ENCODE results near the gene CRKL. TPM values are rescaled to one million over a fixed set of nuclear protein-coding genes. Genes with fewer than 3 reads are reported as not detected.

The CRKL gene
- total and polyA plus RNA-seq, 2 donors (not counting 1 experiment from before 2014, with no cell fraction given): 17.1 to 76.7 TPM

DNA sequence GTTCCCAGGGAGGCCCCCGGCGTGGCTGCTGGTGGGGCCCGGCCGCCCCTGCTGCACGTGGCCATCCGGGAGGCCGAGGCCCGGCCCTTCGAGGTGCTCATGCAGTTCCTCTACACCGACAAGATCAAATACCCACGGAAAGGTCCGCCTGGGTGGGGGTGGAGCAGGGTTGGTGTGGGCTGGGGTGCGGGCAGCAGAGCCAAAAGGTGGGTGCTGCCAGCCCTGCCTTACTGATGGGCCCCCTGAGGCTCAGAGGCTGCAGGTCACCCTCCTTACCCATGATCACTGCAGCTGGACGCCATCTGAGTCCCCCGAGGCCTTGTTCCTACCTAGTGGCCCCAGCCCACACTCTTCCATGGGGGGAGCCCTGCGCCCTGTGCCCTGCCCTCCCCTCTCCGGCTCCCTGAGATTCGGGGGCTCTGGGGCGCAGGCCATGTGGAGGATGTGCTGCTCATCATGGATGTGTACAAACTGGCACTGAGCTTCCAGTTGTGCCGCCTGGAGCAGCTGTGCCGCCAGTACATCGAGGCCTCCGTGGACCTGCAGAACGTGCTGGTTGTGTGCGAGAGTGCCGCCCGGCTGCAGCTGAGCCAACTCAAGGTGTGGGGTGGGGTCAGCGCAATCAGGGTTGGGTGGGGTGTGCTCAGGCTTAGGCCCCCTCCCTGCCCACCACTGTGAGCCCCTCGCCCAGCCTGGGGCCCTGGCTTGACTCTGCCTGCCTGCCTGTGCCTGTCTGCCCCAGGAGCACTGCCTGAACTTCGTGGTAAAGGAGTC lies 77.1 kb downstream of the CRKL start:
- H4K20me1 ChIP-seq (ENCODE audit: control insufficient read depth, insufficient read depth, low read length, poor library complexity, severe bottlenecking): peaks cover 10% of the 10 kb centered on the region
- no peak overlapping the region for H2AFZ ChIP-seq (ENCODE audit: insufficient read depth, low read depth, low read length, poor library complexity, severe bottlenecking)
- Mint-ChIP-seq H3K9me3 (ENCODE audit: insufficient read depth) (no peaks in the 10 kb centered on the region), H3K4me1 (peaks cover 2% of the 10 kb centered on the region), H3K4me3 (no peak overlapping the region), H3K27me3 (no peaks in the 10 kb centered on the region), H3K27ac (peak overlapping the region; percentile 34)
- intact Hi-C loops (cut with micrococcal nuclease): no loop called here
- H3K9me3 ChIP-seq (ENCODE audit: control extremely low read depth in 1 of 3, control insufficient read depth in 2 of 3, insufficient read depth in 1 of 3, low read length in 2 of 3): no peaks in the 10 kb centered on the region
- TF ChIP-seq, protein P1, sequence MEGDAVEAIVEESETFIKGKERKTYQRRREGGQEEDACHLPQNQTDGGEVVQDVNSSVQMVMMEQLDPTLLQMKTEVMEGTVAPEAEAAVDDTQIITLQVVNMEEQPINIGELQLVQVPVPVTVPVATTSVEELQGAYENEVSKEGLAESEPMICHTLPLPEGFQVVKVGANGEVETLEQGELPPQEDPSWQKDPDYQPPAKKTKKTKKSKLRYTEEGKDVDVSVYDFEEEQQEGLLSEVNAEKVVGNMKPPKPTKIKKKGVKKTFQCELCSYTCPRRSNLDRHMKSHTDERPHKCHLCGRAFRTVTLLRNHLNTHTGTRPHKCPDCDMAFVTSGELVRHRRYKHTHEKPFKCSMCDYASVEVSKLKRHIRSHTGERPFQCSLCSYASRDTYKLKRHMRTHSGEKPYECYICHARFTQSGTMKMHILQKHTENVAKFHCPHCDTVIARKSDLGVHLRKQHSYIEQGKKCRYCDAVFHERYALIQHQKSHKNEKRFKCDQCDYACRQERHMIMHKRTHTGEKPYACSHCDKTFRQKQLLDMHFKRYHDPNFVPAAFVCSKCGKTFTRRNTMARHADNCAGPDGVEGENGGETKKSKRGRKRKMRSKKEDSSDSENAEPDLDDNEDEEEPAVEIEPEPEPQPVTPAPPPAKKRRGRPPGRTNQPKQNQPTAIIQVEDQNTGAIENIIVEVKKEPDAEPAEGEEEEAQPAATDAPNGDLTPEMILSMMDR (IDR thresholded peaks at IDR 0.05): no peak
- TF ChIP-seq EZH2 (IDR thresholded peaks at IDR 0.05; ENCODE audit: borderline replicate concordance, insufficient read depth, low read depth, low read length, poor library complexity, severe bottlenecking): no peak
- ChIA-PET POLR2A (no interaction called here), CTCF (interaction anchor here (1.1 kb wide), 1 partner anchor 12 kb away, joined by 3 read pairs; the partner anchor contains the start of gene LZTR1)
- no peaks in the 10 kb centered on the region for H3K79me2 ChIP-seq (ENCODE audit: control insufficient read depth, insufficient read depth, low read length)
- H3K4me1 ChIP-seq (ENCODE audit: control insufficient read depth in 2 of 2, insufficient read depth in 2 of 2, low read length in 2 of 2): no peaks in the 10 kb centered on the region
- H3K4me3 ChIP-seq (ENCODE audit: control extremely low read depth in 1 of 5, extremely low read depth in 1 of 5, insufficient read depth in 1 of 5, low read depth in 2 of 5, low read length in 4 of 5): no peak overlapping the region
- DNase-seq (no peak), ATAC-seq (ENCODE audit: low read depth) (no peak)
- H3K4me2 ChIP-seq (replicated peaks; ENCODE audit: low read depth, low read length, poor library complexity, severe bottlenecking): no peak overlapping the region
- peaks cover 0 to 24% of the 10 kb centered on the region in 2 experiments for H3K36me3 ChIP-seq (replicated peaks in 1 of 2; ENCODE audit: control extremely low read depth in 1 of 2, control insufficient read depth in 1 of 2, extremely low read depth in 1 of 2, insufficient read depth in 2 of 2, low read length in 1 of 2)
- H3K27ac ChIP-seq (ENCODE audit: low read length in 2 of 2): no peak overlapping the region
- WGBS (ENCODE audit: insufficient coverage): 93% methylated on average over 28 of the region's 30 CpGs
- no peak overlapping the region for H3K9ac ChIP-seq (ENCODE audit: low read length)
- H3K27me3 ChIP-seq (replicated peaks in 1 of 4; ENCODE audit: control extremely low read depth in 1 of 4, control insufficient read depth in 3 of 4, insufficient read depth in 4 of 4, low read length in 3 of 4): no peaks in the 10 kb centered on the region

DNA sequence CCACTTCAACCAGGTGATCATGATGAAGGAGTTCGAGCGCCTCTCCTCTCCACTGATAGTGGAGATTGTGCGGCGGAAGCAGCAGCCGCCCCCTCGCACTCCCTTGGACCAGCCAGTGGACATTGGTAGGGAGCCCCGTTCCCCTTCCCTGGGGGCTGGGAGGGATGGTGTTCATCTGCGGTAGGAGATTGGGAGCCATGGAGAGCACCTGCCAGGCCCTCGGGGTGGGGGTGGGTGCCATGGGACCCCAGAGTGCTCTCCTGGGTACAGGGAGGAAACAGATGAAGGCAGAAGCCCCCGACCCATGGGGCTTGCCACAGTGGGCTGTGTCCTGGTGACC lies 77.7 kb downstream of the CRKL start:
- POLR2A ChIA-PET: no interaction called here
- 86% methylated on average over 6 of the region's 10 CpGs for WGBS (ENCODE audit: insufficient coverage)

More for the DNA sequence above, 77.7 kb downstream of the CRKL start:
- Histone ChIP-seq H4K20me1 (ENCODE audit: control insufficient read depth, insufficient read depth, low read length, poor library complexity, severe bottlenecking) (peaks cover 16% of the 10 kb centered on the region), H3K9me3 (ENCODE audit: control extremely low read depth in 1 of 3, control insufficient read depth in 2 of 3, insufficient read depth in 1 of 3, low read length in 2 of 3) (peaks cover 0 to 3% (median 0%) of the 10 kb centered on the region in 3 donors), H2AFZ (ENCODE audit: insufficient read depth, low read depth, low read length, poor library complexity, severe bottlenecking) (no peak overlapping the region), H3K4me3 (ENCODE audit: control extremely low read depth in 1 of 5, extremely low read depth in 1 of 5, insufficient read depth in 1 of 5, low read depth in 2 of 5, low read length in 4 of 5) (no peak overlapping the region), H3K36me3 (replicated peaks in 1 of 2; ENCODE audit: control extremely low read depth in 1 of 2, control insufficient read depth in 1 of 2, extremely low read depth in 1 of 2, insufficient read depth in 2 of 2, low read length in 1 of 2) (peaks cover 0 to 30% of the 10 kb centered on the region in 2 experiments), H3K27me3 (replicated peaks in 1 of 4; ENCODE audit: control extremely low read depth in 1 of 4, control insufficient read depth in 3 of 4, insufficient read depth in 4 of 4, low read length in 3 of 4) (no peaks in the 10 kb centered on the region), H3K27ac (ENCODE audit: low read length in 2 of 2) (no peak overlapping the region), H3K4me1 (ENCODE audit: control insufficient read depth in 2 of 2, insufficient read depth in 2 of 2, low read length in 2 of 2) (peaks cover 0 to 3% of the 10 kb centered on the region in 2 donors), H3K4me2 (replicated peaks; ENCODE audit: low read depth, low read length, poor library complexity, severe bottlenecking) (no peak overlapping the region), H3K79me2 (ENCODE audit: control insufficient read depth, insufficient read depth, low read length) (peaks cover 1% of the 10 kb centered on the region), H3K9ac (ENCODE audit: low read length) (no peak overlapping the region)
- intact Hi-C loops (cut with micrococcal nuclease): no loop called here
- ATAC-seq (ENCODE audit: low read depth) (no peak), DNase-seq (no peak)
- Mint-ChIP-seq H3K4me1 (peaks cover 2% of the 10 kb centered on the region), H3K9me3 (ENCODE audit: insufficient read depth) (no peaks in the 10 kb centered on the region), H3K27ac (peak overlapping the region; percentile 34), H3K27me3 (no peaks in the 10 kb centered on the region), H3K4me3 (no peak overlapping the region)
- CTCF ChIA-PET: interaction anchor here (1.1 kb wide), 1 partner anchor 13 kb away, joined by 3 read pairs; the partner anchor contains the start of gene LZTR1
- TF ChIP-seq EZH2 (IDR thresholded peaks at IDR 0.05; ENCODE audit: borderline replicate concordance, insufficient read depth, low read depth, low read length, poor library complexity, severe bottlenecking): no peak
- TF ChIP-seq, protein P1 (IDR thresholded peaks at IDR 0.05): no peak
